PC-3 (cell line): ENCODE results near the gene AP3M1. TPM values are rescaled to one million over a fixed set of nuclear protein-coding genes. Genes with fewer than 3 reads are reported as not detected.

Experiments used
- ATAC-seq: fragments of 200-7000 bp; cut with Tn5 transposase; 2 replicates; pipeline ENCODE4 v1.9.1; 2020; ENCODE audit warnings: mild to moderate bottlenecking, moderate library complexity
- Bru-seq: library from RNA; stranded (reverse); fragments of 400-500 nt; gene quantifications from one replicate; lab custom pipeline; 2021; lab: Mats Ljungman, UMichigan
- BruChase-seq, 2 experiments: library from RNA; stranded (reverse); fragments of 400-500 nt; gene quantifications; one replicate each; lab custom pipeline; 2021; lab: Mats Ljungman, UMichigan
- BruUV-seq: library from RNA; stranded (reverse); fragments of 400-500 nt; replicated peaks from 2 replicates; lab custom pipeline; 2021; lab: Mats Ljungman, UMichigan
- CTCF ChIA-PET: fragments of 300-600 bp; sonication (Branson Sonifier 250); formaldehyde crosslinking; loops from one replicate; lab custom pipeline; 2022; ENCODE audit warnings: antibody characterized with exemption; lab: Charles Lee
- POLR2A ChIA-PET: fragments of 300-600 bp; sonication (Branson Sonifier 250); formaldehyde crosslinking; loops from one replicate; lab custom pipeline; 2022; ENCODE audit warnings: antibody characterized with exemption; ENCODE audit not compliant: unreplicated experiment; lab: Charles Lee
- DNase-seq: peaks from one replicate; pipeline ENCODE4 v3.0.0-alpha.2; 2015
- H2AFZ ChIP-seq: fragments of 300-600 bp; sonication (generic); 2 replicates; pipeline ENCODE4 v1.6.0; 2016; ENCODE audit warnings: antibody characterized with exemption, low read length
- H3F3A ChIP-seq: fragments of 300-600 bp; sonication (generic); one replicate; pipeline ENCODE4 v1.6.0; 2017; ENCODE audit warnings: antibody characterized with exemption, low read length, control low read depth, mild to moderate bottlenecking; ENCODE audit not compliant: unreplicated experiment
- H3K27ac ChIP-seq: fragments of 300-600 bp; sonication (generic); 2 replicates; pipeline ENCODE4 v1.5.1; 2016; ENCODE audit warnings: mild to moderate bottlenecking, low read length
- H3K27me3 ChIP-seq: fragments of 300-600 bp; sonication (generic); 2 replicates; pipeline ENCODE4 v1.6.1; 2016; ENCODE audit warnings: low read length, mixed read lengths
- H3K36me3 ChIP-seq: fragments of 300-600 bp; sonication (generic); 2 replicates; pipeline ENCODE4 v1.6.1; 2016; ENCODE audit warnings: low read depth, mixed run types, low read length, mixed read lengths
- H3K4me1 ChIP-seq: fragments of 300-600 bp; sonication (generic); 2 replicates; pipeline ENCODE4 v1.5.1; 2016; ENCODE audit warnings: low read length; ENCODE audit not compliant: insufficient read depth
- H3K4me2 ChIP-seq: fragments of 300-600 bp; sonication (generic); 2 replicates; pipeline ENCODE4 v1.6.0; 2016; ENCODE audit warnings: low read length
- H3K4me3 ChIP-seq: fragments of 300-600 bp; sonication (generic); 2 replicates; pipeline ENCODE4 v1.5.1; 2016; ENCODE audit warnings: mild to moderate bottlenecking, low read length, mixed read lengths
- H3K79me2 ChIP-seq: fragments of 300-600 bp; sonication (generic); 2 replicates; pipeline ENCODE4 v1.6.1; 2017; ENCODE audit warnings: low read length, mixed read lengths
- H3K9ac ChIP-seq: fragments of 300-600 bp; sonication (generic); 2 replicates; pipeline ENCODE4 v1.6.0; 2016; ENCODE audit warnings: mild to moderate bottlenecking, low read length
- H3K9me2 ChIP-seq: fragments of 300-600 bp; sonication (generic); replicated peaks from 2 replicates; pipeline ENCODE4 v1.6.1; 2016; ENCODE audit warnings: mixed run types, low read length, mixed read lengths
- H3K9me3 ChIP-seq: fragments of 300-600 bp; sonication (generic); 2 replicates; pipeline ENCODE4 v1.6.1; 2016; ENCODE audit warnings: low read length, mixed read lengths
- H4K20me1 ChIP-seq: fragments of 300-600 bp; sonication (generic); 2 replicates; pipeline ENCODE4 v1.6.1; 2016; ENCODE audit warnings: low read length, mixed read lengths
- EZH2 ChIP-seq: fragments of 300-600 bp; sonication (generic); IDR thresholded peaks from one replicate; pipeline ENCODE4 v1.6.1; 2017; ENCODE audit warnings: antibody characterized with exemption, mild to moderate bottlenecking, low read length; ENCODE audit not compliant: unreplicated experiment
- EZH2phosphoT487 ChIP-seq: fragments of 300-600 bp; sonication (generic); IDR thresholded peaks from 2 replicates; pipeline ENCODE4 v1.6.1; 2018; ENCODE audit warnings: mild to moderate bottlenecking, antibody characterized with exemption, low read length, borderline replicate concordance
- intact Hi-C: fragments of 100-400 bp; cut with micrococcal nuclease; formaldehyde crosslinking; loops from 2 replicates; pipeline ENCODE4 v1.9.0; 2023
- long read RNA-seq: library from polyadenylated mRNA; unstranded; transcript quantifications from one replicate; pipeline ENCODE4 v2.0.0, GENCODE V29; 2021; ENCODE audit not compliant: unreplicated experiment
- total RNA-seq: library from RNA; depleted of rRNA; stranded (reverse); fragments of >200 nt; gene quantifications from 2 replicates; pipeline ENCODE4 v1.2.3, GENCODE V29; 2014; rRNA removed
- TF ChIP-seq, protein P1 (sequence below): fragments of 300-600 bp; sonication (generic); conservative IDR thresholded peaks from 2 replicates; pipeline ENCODE4 v1.5.1; 2017; ENCODE audit warnings: antibody characterized with exemption, low read depth, mild to moderate bottlenecking, low read length

AP3M1 gene, protein sequence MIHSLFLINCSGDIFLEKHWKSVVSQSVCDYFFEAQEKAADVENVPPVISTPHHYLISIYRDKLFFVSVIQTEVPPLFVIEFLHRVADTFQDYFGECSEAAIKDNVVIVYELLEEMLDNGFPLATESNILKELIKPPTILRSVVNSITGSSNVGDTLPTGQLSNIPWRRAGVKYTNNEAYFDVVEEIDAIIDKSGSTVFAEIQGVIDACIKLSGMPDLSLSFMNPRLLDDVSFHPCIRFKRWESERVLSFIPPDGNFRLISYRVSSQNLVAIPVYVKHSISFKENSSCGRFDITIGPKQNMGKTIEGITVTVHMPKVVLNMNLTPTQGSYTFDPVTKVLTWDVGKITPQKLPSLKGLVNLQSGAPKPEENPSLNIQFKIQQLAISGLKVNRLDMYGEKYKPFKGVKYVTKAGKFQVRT
- total RNA-seq (129 and 165 TPM in 2 replicates), Bru-seq, nascent RNA (percentile 97 among the genes with signal in this experiment), BruChase-seq, experiment 1, labeled RNA remaining after a 6-hour chase (percentile 99 among the genes with signal in this experiment), BruChase-seq, experiment 2, labeled RNA remaining after a 2-hour chase (percentile 98 among the genes with signal in this experiment)
- long read RNA-seq, full-length matches to known transcripts: 255 of 354 reads
- long read RNA-seq, partial matches to known transcripts: 16 of 354 reads
- long read RNA-seq, other reads (novel, unspliced or antisense): 83 of 354 reads

DNA sequence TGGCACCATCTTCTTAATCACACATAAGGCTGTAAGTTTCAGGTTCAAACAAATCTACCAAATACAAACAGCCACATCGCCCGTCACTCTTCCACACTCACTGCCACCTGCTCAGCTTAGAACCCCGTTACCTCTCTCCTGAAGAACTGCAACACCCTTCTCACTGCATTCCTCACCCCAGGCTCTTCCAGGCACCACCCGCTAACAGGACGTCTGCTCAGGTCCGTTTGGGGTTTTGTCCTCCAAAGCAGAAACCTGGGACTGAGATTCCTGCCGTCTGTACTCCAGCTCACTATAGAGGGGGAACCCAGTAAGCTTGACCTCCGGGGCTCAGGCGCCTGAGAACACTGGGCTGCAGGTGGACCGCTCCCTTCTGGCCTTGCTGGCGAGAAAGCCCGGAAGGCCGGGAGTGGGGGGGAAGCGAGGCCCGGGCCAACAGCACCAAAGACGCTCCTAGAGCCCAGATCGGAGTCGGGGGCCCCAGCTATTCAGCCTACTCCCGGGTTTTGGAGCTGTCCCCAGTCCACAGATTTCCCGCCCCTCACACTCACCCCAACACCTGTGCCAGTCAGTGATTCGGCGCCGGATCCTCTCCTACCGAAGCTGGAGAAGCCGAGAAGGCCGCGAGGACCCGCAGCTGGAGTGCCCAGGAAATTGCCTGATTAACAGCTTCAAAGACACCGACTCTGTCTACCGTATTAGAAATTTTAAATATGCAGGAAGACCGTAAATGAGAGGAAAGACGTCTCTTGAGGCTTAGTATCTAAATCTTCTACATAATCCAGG lies at the start of gene AP3M1:
Gene AP3M1, minus strand, starts transcription at position 625 of the 786 bp plus-strand sequence. CDS start 12,449 bp downstream, outside the sequence.
- peak; percentile 63 for ATAC-seq
- Histone ChIP-seq H3K27ac (peak within 1 kb of the TSS; percentile 54), H3K4me3 (peak within 1 kb of the TSS; percentile 69), H3K36me3 (peaks cover 17% of the 10 kb centered on the region), H3K4me2 (peak within 1 kb of the TSS; percentile 79), H3K9ac (peak within 1 kb of the TSS; percentile 69), H3K9me2 (no peaks in the 10 kb centered on the region), H2AFZ (peak within 1 kb of the TSS; percentile 62), H4K20me1 (peaks cover 29% of the 10 kb centered on the region), H3F3A (no peaks in the 10 kb centered on the region), H3K27me3 (no peaks in the 10 kb centered on the region), H3K79me2 (peaks cover 96% of the 10 kb centered on the region), H3K4me1 (peaks cover 36% of the 10 kb centered on the region), H3K9me3 (no peaks in the 10 kb centered on the region)
- BruUV-seq: no TSS peak
- CTCF ChIA-PET: interaction anchor here (0.7 to 2.5 kb wide), 6 partner anchors 26 to 271 kb away, joined by 3 to 16 read pairs (median 3); no protein-coding TSS in a partner anchor
- intact Hi-C loops: loop anchor here (1.0 kb wide), 1 partner anchor 78 kb away; no protein-coding TSS in a partner anchor
- DNase-seq: no peak
- POLR2A ChIA-PET: interaction anchor here (0.5 to 2.3 kb wide), 9 partner anchors 12 to 152 kb away, joined by 3 to 9 read pairs (median 6); no protein-coding TSS in a partner anchor
- TF ChIP-seq EZH2: no peak
- TF ChIP-seq, protein P1, sequence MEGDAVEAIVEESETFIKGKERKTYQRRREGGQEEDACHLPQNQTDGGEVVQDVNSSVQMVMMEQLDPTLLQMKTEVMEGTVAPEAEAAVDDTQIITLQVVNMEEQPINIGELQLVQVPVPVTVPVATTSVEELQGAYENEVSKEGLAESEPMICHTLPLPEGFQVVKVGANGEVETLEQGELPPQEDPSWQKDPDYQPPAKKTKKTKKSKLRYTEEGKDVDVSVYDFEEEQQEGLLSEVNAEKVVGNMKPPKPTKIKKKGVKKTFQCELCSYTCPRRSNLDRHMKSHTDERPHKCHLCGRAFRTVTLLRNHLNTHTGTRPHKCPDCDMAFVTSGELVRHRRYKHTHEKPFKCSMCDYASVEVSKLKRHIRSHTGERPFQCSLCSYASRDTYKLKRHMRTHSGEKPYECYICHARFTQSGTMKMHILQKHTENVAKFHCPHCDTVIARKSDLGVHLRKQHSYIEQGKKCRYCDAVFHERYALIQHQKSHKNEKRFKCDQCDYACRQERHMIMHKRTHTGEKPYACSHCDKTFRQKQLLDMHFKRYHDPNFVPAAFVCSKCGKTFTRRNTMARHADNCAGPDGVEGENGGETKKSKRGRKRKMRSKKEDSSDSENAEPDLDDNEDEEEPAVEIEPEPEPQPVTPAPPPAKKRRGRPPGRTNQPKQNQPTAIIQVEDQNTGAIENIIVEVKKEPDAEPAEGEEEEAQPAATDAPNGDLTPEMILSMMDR: no peak
- no peak for TF ChIP-seq EZH2phosphoT487

DNA sequence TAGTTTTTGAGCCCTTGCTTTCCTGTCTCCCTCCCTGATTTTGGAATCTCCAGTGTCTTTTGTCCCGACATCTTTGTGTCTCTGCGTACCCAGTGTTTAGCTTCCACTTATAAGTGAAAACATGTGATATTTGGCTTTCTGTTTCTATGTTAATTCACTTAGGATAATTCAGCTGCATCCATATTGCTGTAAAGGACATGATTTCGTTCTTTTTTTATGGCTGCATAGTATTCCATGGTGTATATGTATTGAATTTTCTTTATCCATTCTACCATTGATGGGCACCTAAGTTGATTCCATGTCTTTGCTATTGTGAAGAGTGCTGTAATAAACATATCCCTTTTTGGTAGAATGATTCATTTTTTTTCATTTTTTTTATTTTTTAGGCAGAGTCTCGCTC lies 48.7 kb upstream of the AP3M1 start:
- TF ChIP-seq EZH2: no peak
- no peak for TF ChIP-seq EZH2phosphoT487
- TF ChIP-seq, protein P1: no peak
- H3K9me2 ChIP-seq: no peaks in the 10 kb centered on the region
- intact Hi-C loops: no loop called here
- ATAC-seq (no peak), DNase-seq (no peak)
- H3K27me3 ChIP-seq: no peaks in the 10 kb centered on the region
- H2AFZ ChIP-seq: no peak overlapping the region
- peaks cover 43% of the 10 kb centered on the region for H3K36me3 ChIP-seq
- no peak overlapping the region for H3K9ac ChIP-seq
- POLR2A ChIA-PET: no interaction called here
- H3K4me3 ChIP-seq: no peak overlapping the region
- H3K9me3 ChIP-seq: no peaks in the 10 kb centered on the region
- BruUV-seq: no TSS peak
- peaks cover 18% of the 10 kb centered on the region for H3K4me1 ChIP-seq
- CTCF ChIA-PET: interaction anchor here (1.0 kb wide), 1 partner anchor 13 kb away, joined by 4 read pairs; no protein-coding TSS in a partner anchor
- no peak overlapping the region for H3K27ac ChIP-seq
- H4K20me1 ChIP-seq: peaks cover 50% of the 10 kb centered on the region
- H3F3A ChIP-seq: peaks cover 11% of the 10 kb centered on the region
- no peak overlapping the region for H3K4me2 ChIP-seq
- H3K79me2 ChIP-seq: peaks cover 99% of the 10 kb centered on the region
